ENCODE results near the gene DNER. TPM values are rescaled to one million over a fixed set of nuclear protein-coding genes. Genes with fewer than 3 reads are reported as not detected.

The DNER gene
- total RNA-seq, 3 donors from 2014 or later (not counting 1 experiment from before 2014, with no cell fraction given) = not detected

- no peaks in the 10 kb centered on the region for H3K9me3 ChIP-seq (ENCODE audit: control insufficient read depth, insufficient read depth, low read length)
- H3K4me1 Mint-ChIP-seq = peaks cover 0 to 3% of the 10 kb centered on the region in 2 donors
- no peaks in the 10 kb centered on the region for H3K36me3 ChIP-seq (ENCODE audit: control insufficient read depth, insufficient read depth, low read length)
- H3K36me3 Mint-ChIP-seq = no peaks in the 10 kb centered on the region
- intact Hi-C loops (cut with micrococcal nuclease) = no loop called here
- peaks cover 0 to 2% of the 10 kb centered on the region in 2 donors for H3K9me3 Mint-ChIP-seq
- no peak overlapping the region for H3K4me3 Mint-ChIP-seq
- peaks cover 3% of the 10 kb centered on the region for H3K4me1 ChIP-seq (ENCODE audit: control insufficient read depth, insufficient read depth, low read length)
- H3K27me3 ChIP-seq (ENCODE audit: control insufficient read depth, insufficient read depth, low read length) = no peaks in the 10 kb centered on the region
- H3K27ac ChIP-seq (ENCODE audit: low read length) = no peak overlapping the region
- no peak overlapping the region for H3K27ac Mint-ChIP-seq
- 84% methylated on average over 7 of the region's 7 CpGs for WGBS (ENCODE audit: insufficient coverage)
- H3K27me3 Mint-ChIP-seq (ENCODE audit: low read depth in 2 of 2) = no peaks in the 10 kb centered on the region
- DNase-seq = no peak
- TF ChIP-seq, protein P1, sequence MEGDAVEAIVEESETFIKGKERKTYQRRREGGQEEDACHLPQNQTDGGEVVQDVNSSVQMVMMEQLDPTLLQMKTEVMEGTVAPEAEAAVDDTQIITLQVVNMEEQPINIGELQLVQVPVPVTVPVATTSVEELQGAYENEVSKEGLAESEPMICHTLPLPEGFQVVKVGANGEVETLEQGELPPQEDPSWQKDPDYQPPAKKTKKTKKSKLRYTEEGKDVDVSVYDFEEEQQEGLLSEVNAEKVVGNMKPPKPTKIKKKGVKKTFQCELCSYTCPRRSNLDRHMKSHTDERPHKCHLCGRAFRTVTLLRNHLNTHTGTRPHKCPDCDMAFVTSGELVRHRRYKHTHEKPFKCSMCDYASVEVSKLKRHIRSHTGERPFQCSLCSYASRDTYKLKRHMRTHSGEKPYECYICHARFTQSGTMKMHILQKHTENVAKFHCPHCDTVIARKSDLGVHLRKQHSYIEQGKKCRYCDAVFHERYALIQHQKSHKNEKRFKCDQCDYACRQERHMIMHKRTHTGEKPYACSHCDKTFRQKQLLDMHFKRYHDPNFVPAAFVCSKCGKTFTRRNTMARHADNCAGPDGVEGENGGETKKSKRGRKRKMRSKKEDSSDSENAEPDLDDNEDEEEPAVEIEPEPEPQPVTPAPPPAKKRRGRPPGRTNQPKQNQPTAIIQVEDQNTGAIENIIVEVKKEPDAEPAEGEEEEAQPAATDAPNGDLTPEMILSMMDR (IDR thresholded peaks at IDR 0.05) = no peak
- H3K4me3 ChIP-seq (ENCODE audit: low read length) = no peak overlapping the region
- no peak for ATAC-seq
These were observed 378.4 kb downstream of the DNER start for GRCh38 chr2:229335877-229336346.

- no peak overlapping the region for H3K4me3 ChIP-seq (ENCODE audit: low read length)
- ATAC-seq (no peak), DNase-seq (no peak)
- H3K4me1 Mint-ChIP-seq = peaks cover 0 to 4% of the 10 kb centered on the region in 2 donors
- no peak overlapping the region for H3K27ac Mint-ChIP-seq
- peaks cover 0 to 2% of the 10 kb centered on the region in 2 donors for H3K9me3 Mint-ChIP-seq
- no peaks in the 10 kb centered on the region for H3K36me3 ChIP-seq (ENCODE audit: control insufficient read depth, insufficient read depth, low read length)
- no peak overlapping the region for H3K4me3 Mint-ChIP-seq
- no peaks in the 10 kb centered on the region for H3K27me3 ChIP-seq (ENCODE audit: control insufficient read depth, insufficient read depth, low read length)
- intact Hi-C loops (cut with micrococcal nuclease) = no loop called here
- H3K27ac ChIP-seq (ENCODE audit: low read length) = no peak overlapping the region
- 89% methylated on average over 6 of the region's 7 CpGs for WGBS (ENCODE audit: insufficient coverage)
- no peaks in the 10 kb centered on the region for H3K36me3 Mint-ChIP-seq
- TF ChIP-seq, protein P1 (IDR thresholded peaks at IDR 0.05) = no peak
- H3K9me3 ChIP-seq (ENCODE audit: control insufficient read depth, insufficient read depth, low read length) = no peaks in the 10 kb centered on the region
- H3K4me1 ChIP-seq (ENCODE audit: control insufficient read depth, insufficient read depth, low read length) = peaks cover 3% of the 10 kb centered on the region
- no peaks in the 10 kb centered on the region for H3K27me3 Mint-ChIP-seq (ENCODE audit: low read depth in 2 of 2)
These were observed 379.0 kb downstream of the DNER start for GRCh38 chr2:229335330-229335729.

GRCh38 chr2:229330952-229331351, 383.4 kb downstream of the DNER start:
- Mint-ChIP-seq H3K27ac (no peak overlapping the region), H3K4me1 (peaks cover 0 to 4% of the 10 kb centered on the region in 2 donors), H3K9me3 (peaks cover 0 to 2% of the 10 kb centered on the region in 2 donors), H3K36me3 (no peaks in the 10 kb centered on the region), H3K27me3 (ENCODE audit: low read depth in 2 of 2) (no peaks in the 10 kb centered on the region), H3K4me3 (no peak overlapping the region)
- WGBS (ENCODE audit: insufficient coverage) = under 1% methylated on average over 5 of the region's 5 CpGs
- ATAC-seq = peak in 1 of 3 donors; percentile 24
- H3K9me3 ChIP-seq (ENCODE audit: control insufficient read depth, insufficient read depth, low read length) = no peaks in the 10 kb centered on the region
- intact Hi-C loops (cut with micrococcal nuclease) = no loop called here
- TF ChIP-seq, protein P1 (IDR thresholded peaks at IDR 0.05) = no peak
- H3K36me3 ChIP-seq (ENCODE audit: control insufficient read depth, insufficient read depth, low read length) = no peaks in the 10 kb centered on the region
- peaks cover 3% of the 10 kb centered on the region for H3K4me1 ChIP-seq (ENCODE audit: control insufficient read depth, insufficient read depth, low read length)
- no peaks in the 10 kb centered on the region for H3K27me3 ChIP-seq (ENCODE audit: control insufficient read depth, insufficient read depth, low read length)
- H3K4me3 ChIP-seq (ENCODE audit: low read length) = no peak overlapping the region
- peak in 1 of 2 donors; percentile 3 for DNase-seq
- peak overlapping the region; percentile 52 for H3K27ac ChIP-seq (ENCODE audit: low read length)

- Histone ChIP-seq H3K36me3 (ENCODE audit: control insufficient read depth, insufficient read depth, low read length) (no peaks in the 10 kb centered on the region), H3K4me3 (ENCODE audit: low read length) (no peak overlapping the region), H3K9me3 (ENCODE audit: control insufficient read depth, insufficient read depth, low read length) (no peaks in the 10 kb centered on the region), H3K27me3 (ENCODE audit: control insufficient read depth, insufficient read depth, low read length) (no peaks in the 10 kb centered on the region), H3K4me1 (ENCODE audit: control insufficient read depth, insufficient read depth, low read length) (no peaks in the 10 kb centered on the region), H3K27ac (ENCODE audit: low read length) (no peak overlapping the region)
- no peak for DNase-seq
- intact Hi-C loops (cut with micrococcal nuclease) = no loop called here
- Mint-ChIP-seq H3K27ac (no peak overlapping the region), H3K36me3 (no peaks in the 10 kb centered on the region), H3K9me3 (peaks cover 3 to 4% of the 10 kb centered on the region in 2 donors), H3K4me3 (no peak overlapping the region), H3K4me1 (no peaks in the 10 kb centered on the region), H3K27me3 (ENCODE audit: low read depth in 2 of 2) (no peaks in the 10 kb centered on the region)
- no peak for ATAC-seq
- 100% methylated on average over 1 of the region's 3 CpGs for WGBS (ENCODE audit: insufficient coverage)
- TF ChIP-seq, protein P1 (IDR thresholded peaks at IDR 0.05) = no peak
These were observed 394.8 kb downstream of the DNER start for GRCh38 chr2:229319558-229319957.

All from natural killer cell (primary cell).